ENCODE measurements around the gene CD244.
"Not testable (repeated sequence)": the region's sequence is repeated elsewhere in the genome, so short reads cannot be mapped to it uniquely, and the experiment has no call there.

CD244 gene

GRCh38 chr1:160808289-160808688, 54.4 kb downstream of the CD244 start:
- no peak for DNase-seq

- no peak for DNase-seq
Measured at GRCh38 chr1:160807738-160808137, 54.9 kb downstream of the CD244 start.

GRCh38 chr1:160807247-160807646, 55.4 kb downstream of the CD244 start:
- DNase-seq, result no peak

- no peak for DNase-seq
Measured at GRCh38 chr1:160806784-160807183, 55.9 kb downstream of the CD244 start.

- no peak for DNase-seq
Measured at GRCh38 chr1:160806109-160806665, 56.5 kb downstream of the CD244 start.

GRCh38 chr1:160801836-160802580, 60.7 kb downstream of the CD244 start:
- no peak for DNase-seq

GRCh38 chr1:160800645-160801408, 61.9 kb downstream of the CD244 start:
- no peak for DNase-seq

GRCh38 chr1:160800142-160800541, 62.5 kb downstream of the CD244 start:
- no peak for DNase-seq

- DNase-seq, result no peak
Measured at GRCh38 chr1:160799641-160800040, 63.0 kb downstream of the CD244 start.

- no peak for DNase-seq
Measured at GRCh38 chr1:160798439-160798838, 64.2 kb downstream of the CD244 start.

- DNase-seq, result no peak
Measured at GRCh38 chr1:160797861-160798273, 64.8 kb downstream of the CD244 start.

GRCh38 chr1:160797271-160797709, 65.4 kb downstream of the CD244 start:
- no peak for DNase-seq

- peak; percentile 85 for DNase-seq
Measured at GRCh38 chr1:160795951-160796383, 66.7 kb downstream of the CD244 start, which contains the start of gene LY9. TSS of gene LY9 (plus strand) at chr1:160796174. CDS start at chr1:160796188, 14 bp downstream.

- peak; percentile 39 for DNase-seq
Measured at GRCh38 chr1:160794376-160794775, 68.3 kb downstream of the CD244 start.

- DNase-seq, result peak; percentile 85
Measured at GRCh38 chr1:160789702-160790611, 72.7 kb downstream of the CD244 start.

- no peak for DNase-seq
Measured at GRCh38 chr1:160789051-160789701, 73.5 kb downstream of the CD244 start.

GRCh38 chr1:160782988-160783765, 79.5 kb downstream of the CD244 start:
- DNase-seq, result not testable (repeated sequence)

- DNase-seq, result peak; percentile 79
Measured at GRCh38 chr1:160781914-160782689, 80.6 kb downstream of the CD244 start.

- no peak for DNase-seq
Measured at GRCh38 chr1:160781186-160781766, 81.4 kb downstream of the CD244 start.

GRCh38 chr1:160780398-160780755, 82.3 kb downstream of the CD244 start:
- no peak for DNase-seq
